ENCODE results near the gene MFAP4.

GRCh38 chr17:19384723-19385391 lies 2.1 kb downstream of the MFAP4 start:
- TF ChIP-seq CTCF (IDR thresholded peaks at IDR 0.05): peak in 1 of 5 experiments; percentile 5
- TF ChIP-seq POLR2A (IDR thresholded peaks at IDR 0.05): peak in 1 of 2 donors; percentile 27
- peak; percentile 29 to 90 for TF ChIP-seq EP300 (IDR thresholded peaks at IDR 0.05)
